Hepatocyte (in vitro differentiated cells): Measurements from ENCODE around the gene TXNRD2.

Experiments used
- EZH2 ChIP-seq: fragments of 200-600 bp; sonication (generic); IDR thresholded peaks from 2 replicates; pipeline ENCODE4 v1.6.1; 2016; ENCODE audit warnings: antibody characterized with exemption, mild to moderate bottlenecking, borderline replicate concordance
- EZH2phosphoT487 ChIP-seq: fragments of 200-600 bp; sonication (generic); IDR thresholded peaks from one replicate; pipeline ENCODE4 v1.6.1; 2018; ENCODE audit warnings: antibody characterized with exemption, mild to moderate bottlenecking, low read depth, moderate library complexity; ENCODE audit not compliant: unreplicated experiment, severe bottlenecking
- TF ChIP-seq, protein P1 (sequence below): fragments of 200-600 bp; sonication (generic); IDR thresholded peaks from 2 replicates; pipeline ENCODE4 v1.5.1; 2016; ENCODE audit warnings: antibody characterized with exemption, mild to moderate bottlenecking; ENCODE audit not compliant: poor library complexity

DNA sequence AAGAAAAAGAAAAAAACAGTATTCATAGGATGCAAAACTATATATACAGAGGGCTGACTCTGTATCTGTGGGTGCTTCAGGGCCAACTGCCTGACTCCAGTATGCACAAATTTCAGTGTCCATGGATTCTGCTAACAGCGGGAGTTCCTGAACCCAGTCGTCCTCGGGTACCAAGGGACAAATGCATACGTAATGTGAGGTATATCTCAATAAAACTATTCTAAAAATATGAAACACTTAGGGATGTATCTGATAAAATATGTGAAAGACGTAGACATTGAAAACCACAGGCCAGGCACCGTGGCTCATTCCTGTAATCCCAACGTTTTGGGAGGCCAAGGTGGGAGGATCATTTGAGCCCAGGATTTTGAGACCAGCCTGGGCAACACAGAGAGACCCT, 13.9 kb downstream of the TXNRD2 start:
- TF ChIP-seq EZH2phosphoT487 (no peak), EZH2 (no peak)
- TF ChIP-seq, protein P1, sequence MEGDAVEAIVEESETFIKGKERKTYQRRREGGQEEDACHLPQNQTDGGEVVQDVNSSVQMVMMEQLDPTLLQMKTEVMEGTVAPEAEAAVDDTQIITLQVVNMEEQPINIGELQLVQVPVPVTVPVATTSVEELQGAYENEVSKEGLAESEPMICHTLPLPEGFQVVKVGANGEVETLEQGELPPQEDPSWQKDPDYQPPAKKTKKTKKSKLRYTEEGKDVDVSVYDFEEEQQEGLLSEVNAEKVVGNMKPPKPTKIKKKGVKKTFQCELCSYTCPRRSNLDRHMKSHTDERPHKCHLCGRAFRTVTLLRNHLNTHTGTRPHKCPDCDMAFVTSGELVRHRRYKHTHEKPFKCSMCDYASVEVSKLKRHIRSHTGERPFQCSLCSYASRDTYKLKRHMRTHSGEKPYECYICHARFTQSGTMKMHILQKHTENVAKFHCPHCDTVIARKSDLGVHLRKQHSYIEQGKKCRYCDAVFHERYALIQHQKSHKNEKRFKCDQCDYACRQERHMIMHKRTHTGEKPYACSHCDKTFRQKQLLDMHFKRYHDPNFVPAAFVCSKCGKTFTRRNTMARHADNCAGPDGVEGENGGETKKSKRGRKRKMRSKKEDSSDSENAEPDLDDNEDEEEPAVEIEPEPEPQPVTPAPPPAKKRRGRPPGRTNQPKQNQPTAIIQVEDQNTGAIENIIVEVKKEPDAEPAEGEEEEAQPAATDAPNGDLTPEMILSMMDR, result no peak
